Stimulated activated CD4-positive, alpha-beta T cell treated with anti-CD3 and anti-CD28 coated beads, Interleukin-4, amount 100 ng/mL, for 48 hours (primary cell): ENCODE measurements around the gene PLPPR3.

Experiments
- DNase-seq, 2 donors: peaks; one replicate each; pipeline ENCODE4 v3.0.0-alpha.2; 2020; ENCODE audit warnings: low read depth in 2 of 2

Gene PLPPR3

DNA sequence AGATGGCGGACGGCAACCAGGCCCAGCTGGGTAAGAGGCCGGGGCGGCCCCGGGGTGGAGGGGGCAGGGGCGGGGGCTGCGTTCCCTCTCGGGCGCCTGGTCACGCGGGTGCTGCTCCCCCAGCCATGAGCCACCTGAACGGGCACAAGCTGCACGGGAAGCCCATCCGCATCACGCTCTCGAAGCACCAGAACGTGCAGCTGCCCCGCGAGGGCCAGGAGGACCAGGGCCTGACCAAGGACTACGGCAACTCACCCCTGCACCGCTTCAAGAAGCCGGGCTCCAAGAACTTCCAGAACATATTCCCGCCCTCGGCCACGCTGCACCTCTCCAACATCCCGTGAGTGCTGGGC is 13.4 kb downstream of the PLPPR3 start:
- DNase-seq, result no peak

DNA sequence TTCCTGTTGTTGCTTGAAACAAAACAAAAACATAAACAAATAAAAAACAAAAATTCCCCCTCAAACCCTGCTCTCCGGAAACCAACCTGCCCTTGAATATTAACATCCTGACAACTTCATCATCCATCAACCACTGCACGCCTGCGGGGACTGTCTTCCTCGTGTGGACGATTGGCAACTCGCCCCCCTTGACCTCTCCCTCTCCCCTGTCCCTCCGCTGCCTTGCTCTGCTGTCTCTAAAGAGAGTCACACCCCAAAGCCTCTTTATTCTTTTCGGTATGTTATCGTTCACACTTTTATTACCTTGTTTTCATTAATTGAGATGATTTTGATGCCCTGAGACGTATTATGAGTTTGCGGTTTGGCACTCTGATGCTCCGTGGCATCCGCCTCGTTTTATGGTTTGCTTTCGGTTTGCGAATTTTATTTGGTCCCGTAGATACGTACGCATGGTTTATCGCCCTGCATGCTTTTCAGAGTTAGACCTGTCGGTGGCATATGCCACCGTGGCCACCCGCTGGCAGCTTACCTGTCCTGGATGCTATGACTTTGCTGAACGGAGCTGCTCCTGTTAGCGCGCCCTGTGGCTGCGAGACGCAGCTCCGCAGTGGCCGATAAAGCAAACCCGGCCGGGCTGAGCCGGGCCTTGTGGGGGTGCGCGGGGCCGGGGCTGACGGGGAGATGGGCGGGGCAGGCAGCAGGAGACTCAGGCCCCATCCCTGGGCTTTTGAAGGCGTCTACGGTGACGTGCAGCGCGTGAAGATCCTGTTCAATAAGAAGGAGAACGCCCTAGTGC is 13.9 kb downstream of the PLPPR3 start:
- DNase-seq, result no peak

DNA sequence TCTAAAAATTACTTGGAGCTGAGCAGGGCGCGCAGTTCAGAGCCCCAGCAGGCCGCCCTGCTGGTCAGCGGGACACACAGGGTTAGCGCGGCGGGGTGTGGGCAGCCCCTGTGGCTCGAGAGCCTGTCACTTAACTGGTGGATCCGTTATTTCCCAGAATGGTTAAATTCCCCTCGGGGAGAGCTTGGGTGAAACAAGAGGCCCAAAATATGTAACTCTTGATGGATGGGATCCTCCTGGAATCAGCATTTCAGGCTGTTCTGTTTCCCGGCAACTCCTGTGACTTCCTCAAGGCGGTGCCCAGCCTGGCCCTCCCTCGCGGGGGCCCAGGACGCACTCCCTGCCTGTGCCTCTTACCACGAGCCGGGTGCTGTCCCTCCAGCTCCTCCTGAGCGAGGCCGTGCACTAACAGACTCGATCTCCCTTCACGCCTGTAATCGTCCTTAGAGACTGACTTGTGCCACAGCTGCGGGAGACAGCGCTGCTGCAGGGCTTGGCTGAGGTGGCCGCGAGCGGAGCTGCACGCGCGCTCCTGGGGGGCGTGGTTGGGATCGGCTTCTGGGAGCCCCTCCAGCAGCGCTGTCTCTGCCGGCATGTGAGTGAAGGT is 14.8 kb downstream of the PLPPR3 start:
- DNase-seq, result no peak

DNA sequence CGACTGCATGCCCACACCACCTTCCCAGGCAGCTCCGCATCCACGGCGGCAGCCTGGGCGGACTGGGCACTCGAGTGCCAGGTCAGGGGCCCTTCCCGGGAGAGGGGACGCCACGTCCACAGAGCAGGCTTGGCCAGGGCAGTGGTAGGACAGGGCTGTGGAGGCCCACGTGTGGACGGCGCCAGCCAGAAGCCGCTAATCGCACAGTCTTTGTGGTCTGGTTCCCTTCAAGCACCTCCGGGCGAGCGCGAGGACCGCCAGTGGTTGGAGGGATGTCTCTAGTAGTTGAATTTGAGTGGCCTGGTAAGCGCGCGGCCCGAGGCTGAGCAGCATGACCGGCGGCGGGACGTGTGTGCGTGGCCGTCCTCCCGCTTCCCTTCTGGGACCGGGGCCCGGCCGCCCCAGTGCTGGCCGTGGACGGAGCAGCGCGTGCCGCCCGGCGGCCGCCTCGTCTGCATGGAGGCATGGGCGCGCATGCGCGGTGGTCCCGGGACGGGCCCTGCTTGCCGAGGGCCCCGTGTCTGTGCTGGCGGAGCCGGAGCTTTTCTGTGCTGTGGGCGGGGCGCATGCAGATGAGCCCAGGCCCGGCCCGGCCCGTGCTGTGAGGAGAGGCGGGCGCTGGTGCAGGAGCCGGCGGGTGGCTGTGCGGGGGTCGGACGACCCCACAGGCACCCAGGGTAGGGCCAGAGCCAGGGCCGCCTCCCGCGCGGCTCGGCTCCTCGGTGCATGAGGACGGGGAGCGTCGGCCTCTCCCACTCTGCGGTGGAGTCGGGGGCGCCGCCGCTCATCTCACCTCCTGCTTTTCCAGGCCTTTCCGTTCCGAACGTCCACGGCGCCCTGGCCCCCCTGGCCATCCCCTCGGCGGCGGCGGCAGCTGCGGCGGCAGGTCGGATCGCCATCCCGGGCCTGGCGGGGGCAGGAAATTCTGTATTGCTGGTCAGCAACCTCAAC is 15.9 kb downstream of the PLPPR3 start:
- DNase-seq, result no peak

DNA sequence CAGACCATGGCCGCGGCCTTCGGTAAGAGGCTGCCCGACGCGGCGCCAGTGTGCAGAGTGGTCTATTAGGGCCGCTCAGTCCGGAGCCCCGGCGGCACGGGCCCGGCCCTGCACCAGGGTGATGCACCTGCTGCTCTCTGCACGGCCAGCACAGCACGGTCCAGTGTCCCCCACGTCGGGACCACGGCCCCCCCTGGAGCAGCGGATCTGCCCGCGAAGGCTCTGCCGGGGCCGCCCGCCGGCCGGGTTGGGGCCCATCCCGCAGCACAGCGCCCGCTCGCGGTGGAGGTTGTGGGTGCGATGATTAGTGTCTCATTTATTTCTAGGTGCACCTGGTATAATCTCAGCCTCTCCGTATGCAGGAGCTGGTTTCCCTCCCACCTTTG is 16.6 kb downstream of the PLPPR3 start:
- DNase-seq, result no peak

DNA sequence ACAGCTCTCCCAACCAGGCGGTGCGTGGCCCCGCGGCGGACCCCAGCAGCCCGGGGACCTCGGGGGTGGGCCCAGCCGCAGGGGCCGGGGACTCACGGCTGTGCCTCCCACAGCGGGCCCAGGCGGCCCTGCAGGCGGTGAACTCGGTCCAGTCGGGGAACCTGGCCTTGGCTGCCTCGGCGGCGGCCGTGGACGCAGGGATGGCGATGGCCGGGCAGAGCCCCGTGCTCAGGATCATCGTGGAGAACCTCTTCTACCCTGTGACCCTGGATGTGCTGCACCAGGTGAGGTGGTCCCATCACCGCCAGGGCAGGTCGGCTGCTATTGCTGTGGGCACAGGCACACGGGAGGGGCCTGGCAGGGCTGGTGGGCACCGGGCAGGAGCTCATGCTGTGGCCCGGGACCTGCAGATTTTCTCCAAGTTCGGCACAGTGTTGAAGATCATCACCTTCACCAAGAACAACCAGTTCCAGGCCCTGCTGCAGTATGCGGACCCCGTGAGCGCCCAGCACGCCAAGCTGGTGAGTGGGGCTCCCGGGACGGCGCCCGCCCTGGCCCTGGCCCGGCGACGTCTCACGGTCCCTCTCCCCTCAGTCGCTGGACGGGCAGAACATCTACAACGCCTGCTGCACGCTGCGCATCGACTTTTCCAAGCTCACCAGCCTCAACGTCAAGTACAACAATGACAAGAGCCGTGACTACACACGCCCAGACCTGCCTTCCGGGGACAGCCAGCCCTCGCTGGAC is 17.2 kb downstream of the PLPPR3 start:
- no peak for DNase-seq

GRCh38 chr19:803686-804418 is 17.9 kb downstream of the PLPPR3 start:
- DNase-seq, result no peak

DNA sequence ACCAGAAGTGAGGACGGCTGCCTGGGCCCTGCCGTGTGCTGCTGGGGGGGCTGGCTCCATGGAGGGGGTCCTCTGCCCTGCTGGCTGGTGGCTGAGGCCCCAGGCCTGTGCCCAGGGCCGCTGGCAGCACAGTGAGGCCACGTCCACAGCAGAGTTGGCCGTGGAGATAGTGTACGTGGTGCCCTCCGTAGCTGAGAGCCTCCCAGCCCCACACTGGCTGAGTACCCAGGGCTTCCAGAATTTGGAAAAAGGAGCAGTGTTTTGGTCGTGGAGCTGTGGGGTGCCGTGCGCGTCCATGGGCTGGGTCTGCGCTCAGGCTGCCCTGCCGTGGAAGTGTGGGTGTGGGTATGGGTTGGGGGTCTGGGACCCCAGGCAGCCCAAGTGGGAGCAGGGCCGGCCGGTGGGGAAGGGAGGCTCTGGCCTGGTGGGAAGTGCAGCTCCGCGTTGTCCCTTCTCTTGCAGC is 18.6 kb downstream of the PLPPR3 start:
- DNase-seq, result no peak

GRCh38 chr19:802498-803098 is 19.2 kb downstream of the PLPPR3 start:
- DNase-seq, result no peak

GRCh38 chr19:801861-802497 is 19.8 kb downstream of the PLPPR3 start:
- no peak for DNase-seq

DNA sequence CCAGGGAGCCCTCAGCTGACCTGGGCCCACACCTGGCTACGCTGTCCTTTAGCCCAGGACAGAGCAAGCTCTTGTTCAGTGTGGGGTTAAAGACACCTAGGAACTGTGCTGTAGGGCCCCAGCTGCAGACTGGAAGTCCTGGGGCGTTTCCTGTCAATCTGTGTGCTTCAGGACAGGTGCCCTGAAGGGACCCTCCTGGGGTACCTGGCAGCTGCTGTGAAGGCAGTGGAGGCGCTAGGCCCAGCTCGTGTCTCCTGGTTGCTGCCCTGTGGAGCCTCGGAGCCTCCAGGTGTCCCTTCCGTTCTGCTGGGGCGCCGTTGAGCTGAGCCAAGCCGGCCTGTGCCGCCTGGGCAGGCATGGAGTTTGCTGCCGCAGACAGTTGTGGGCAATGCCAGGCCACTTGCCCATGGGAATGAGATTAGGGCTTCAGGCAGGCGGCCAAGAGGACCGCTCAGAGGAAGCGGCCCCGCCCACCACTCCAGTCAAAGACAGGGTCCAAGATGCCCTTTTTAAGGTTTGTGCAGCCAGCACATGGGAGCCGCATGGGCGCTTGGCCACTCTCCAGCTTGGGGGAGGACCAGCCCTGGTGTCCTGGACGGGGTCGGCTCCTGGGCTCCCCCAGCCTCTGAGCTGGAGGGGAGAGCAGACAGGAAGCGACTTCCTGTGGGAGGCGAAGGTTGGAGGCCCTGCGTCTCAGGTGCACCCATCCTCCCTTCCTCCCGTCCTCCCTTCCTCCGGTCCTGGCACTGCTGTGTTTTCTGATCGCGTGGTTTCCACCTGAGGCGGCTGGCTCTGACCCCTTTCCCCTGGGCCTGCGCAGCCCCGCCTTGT is 20.5 kb downstream of the PLPPR3 start:
- no peak for DNase-seq

DNA sequence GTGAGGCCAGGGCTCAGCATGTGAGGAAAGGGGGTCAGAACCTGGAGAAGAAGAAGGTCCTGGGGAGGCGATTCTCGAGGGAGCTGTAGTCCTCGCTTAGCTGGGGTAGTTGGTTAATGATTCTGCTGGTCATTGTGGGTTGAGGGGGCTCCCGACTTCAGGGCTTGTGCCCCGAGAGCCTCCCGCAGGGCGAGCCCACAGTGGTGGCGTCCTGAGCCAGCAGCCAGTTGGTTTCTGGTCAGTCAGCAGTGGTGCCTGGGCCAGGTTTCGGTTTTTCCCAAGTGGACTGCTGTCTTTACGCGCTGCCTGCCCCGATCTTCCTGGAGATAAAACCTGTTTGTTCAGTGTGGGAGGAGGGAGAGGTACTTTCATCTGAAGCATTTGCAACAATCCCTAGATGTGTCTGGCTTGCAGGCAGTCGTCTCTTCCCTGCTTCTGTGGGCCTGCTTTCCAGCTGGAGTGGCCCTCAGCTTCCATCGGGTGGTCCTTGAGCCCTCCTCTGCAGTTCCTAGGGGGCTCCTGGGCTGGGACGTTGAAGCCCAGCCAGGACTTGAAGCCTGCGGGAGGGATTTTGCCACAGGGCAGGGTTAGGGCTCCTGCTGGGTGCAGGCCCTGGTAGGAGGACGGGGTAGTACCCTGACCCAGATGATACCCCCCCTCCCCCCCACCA is 21.3 kb downstream of the PLPPR3 start:
- no peak for DNase-seq

- no peak for DNase-seq
These were observed 22.5 kb downstream of the PLPPR3 start for GRCh38 chr19:799076-799881.

GRCh38 chr19:798415-799075 is 23.2 kb downstream of the PLPPR3 start:
- DNase-seq, result no peak

DNA sequence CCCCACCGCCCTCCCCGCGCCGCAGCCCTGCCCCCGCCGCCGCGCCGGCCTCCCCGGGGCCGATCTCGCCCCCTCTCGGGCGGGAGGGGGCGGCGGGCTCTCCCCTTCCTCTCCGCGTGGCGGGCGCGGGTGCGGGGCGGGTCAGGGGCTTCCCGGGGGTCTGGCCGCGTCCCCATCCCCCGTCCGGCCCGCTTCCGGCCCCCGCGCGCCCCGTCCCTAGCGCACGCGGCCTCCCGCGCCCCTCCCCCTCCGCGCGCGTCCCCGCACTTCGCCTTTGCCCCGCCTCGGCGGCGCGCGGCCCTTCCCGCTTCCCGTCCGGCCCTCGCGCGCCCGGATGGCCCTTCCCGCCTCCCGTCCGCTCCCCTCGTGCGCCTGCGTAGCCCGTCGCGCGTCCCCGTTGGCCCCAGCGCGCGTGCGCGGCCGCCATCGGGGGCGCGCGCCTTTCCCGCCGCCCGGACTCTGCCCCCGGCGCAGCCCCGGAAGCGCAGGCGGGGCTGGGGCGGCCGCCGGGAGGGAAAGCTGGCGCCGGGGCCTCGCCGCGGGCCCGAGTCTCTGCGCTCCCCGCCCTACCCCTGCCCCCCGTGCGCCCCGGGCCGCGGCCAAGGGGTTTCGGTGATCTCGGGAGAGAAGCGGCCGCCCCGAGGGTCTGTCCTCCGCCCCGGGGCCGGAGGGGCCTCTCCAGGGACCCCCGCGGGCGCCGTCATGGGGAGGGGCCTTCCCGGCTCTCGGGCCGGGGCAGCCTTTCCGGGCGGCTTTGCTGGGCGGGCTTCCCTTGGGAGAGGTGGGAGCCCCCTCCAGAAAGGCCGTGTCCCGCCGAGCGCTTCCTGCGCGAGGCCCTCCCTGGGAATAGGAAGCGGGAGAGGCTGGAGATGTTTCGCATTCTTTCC is 24.0 kb downstream of the PLPPR3 start:
- DNase-seq, result peak; percentile 86 to 87
